ENCODE measurements around the gene COL11A2.

DNA sequence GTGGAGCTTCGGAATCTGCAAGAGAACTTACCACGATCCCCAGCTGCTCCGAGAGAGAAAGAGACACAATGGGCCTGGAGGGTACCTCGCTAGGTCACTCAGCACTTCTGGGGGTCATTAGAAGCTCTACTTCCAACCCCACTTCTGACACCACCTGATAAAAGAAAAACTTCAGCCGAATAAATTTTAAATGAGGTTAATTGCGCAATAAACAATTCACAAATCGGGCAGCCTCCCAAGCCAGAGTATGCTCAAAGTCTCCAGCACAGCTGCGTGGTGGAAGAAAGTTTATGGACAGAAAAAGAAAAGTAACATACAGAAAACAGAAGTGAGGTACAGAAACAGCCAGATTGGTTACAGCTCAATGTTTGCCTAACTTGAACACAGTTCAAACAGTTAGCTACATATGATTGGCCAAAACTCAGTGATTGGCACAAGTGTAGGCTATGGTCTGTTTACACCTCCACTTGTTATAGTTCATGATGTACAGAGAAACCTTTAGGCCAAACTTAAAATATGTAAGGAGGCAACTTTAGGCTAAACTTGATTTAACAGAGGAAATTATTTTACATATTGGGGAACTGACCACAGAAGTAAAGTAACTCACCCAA lies 52.6 kb downstream of the COL11A2 start:
- TF ChIP-seq, protein P1, sequence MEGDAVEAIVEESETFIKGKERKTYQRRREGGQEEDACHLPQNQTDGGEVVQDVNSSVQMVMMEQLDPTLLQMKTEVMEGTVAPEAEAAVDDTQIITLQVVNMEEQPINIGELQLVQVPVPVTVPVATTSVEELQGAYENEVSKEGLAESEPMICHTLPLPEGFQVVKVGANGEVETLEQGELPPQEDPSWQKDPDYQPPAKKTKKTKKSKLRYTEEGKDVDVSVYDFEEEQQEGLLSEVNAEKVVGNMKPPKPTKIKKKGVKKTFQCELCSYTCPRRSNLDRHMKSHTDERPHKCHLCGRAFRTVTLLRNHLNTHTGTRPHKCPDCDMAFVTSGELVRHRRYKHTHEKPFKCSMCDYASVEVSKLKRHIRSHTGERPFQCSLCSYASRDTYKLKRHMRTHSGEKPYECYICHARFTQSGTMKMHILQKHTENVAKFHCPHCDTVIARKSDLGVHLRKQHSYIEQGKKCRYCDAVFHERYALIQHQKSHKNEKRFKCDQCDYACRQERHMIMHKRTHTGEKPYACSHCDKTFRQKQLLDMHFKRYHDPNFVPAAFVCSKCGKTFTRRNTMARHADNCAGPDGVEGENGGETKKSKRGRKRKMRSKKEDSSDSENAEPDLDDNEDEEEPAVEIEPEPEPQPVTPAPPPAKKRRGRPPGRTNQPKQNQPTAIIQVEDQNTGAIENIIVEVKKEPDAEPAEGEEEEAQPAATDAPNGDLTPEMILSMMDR (IDR thresholded peaks at IDR 0.05; ENCODE audit: borderline replicate concordance, extremely low read depth, low read length, poor library complexity, severe bottlenecking), result no peak
- no peak for TF ChIP-seq EZH2 (IDR thresholded peaks at IDR 0.05; ENCODE audit: borderline replicate concordance, low read depth, low read length, severe bottlenecking)

Data from DND-41 (cell line).